Measurements from ENCODE around the gene RNASE4.
"Not testable (repeated sequence)": the region's sequence is repeated elsewhere in the genome, so short reads cannot be mapped to it uniquely, and the experiment has no call there.

Gene RNASE4

GRCh38 chr14:20698934-20699333 is 14.6 kb downstream of the RNASE4 start:
- DNase-seq (ENCODE audit: low read depth in 3 of 3) = no peak

- no peak for DNase-seq (ENCODE audit: low read depth in 3 of 3)
These were observed 15.6 kb downstream of the RNASE4 start for GRCh38 chr14:20699931-20700330.

GRCh38 chr14:20700965-20701364 is 16.6 kb downstream of the RNASE4 start:
- not testable (repeated sequence) for DNase-seq (ENCODE audit: low read depth in 3 of 3)

GRCh38 chr14:20706657-20707355 is 22.4 kb downstream of the RNASE4 start:
- no peak for DNase-seq (ENCODE audit: low read depth in 3 of 3)

GRCh38 chr14:20707622-20708021 is 23.3 kb downstream of the RNASE4 start:
- no peak for DNase-seq (ENCODE audit: low read depth in 3 of 3)

GRCh38 chr14:20711261-20711660 is 26.9 kb downstream of the RNASE4 start:
- no peak for DNase-seq (ENCODE audit: low read depth in 3 of 3)

- DNase-seq (ENCODE audit: low read depth in 3 of 3) = no peak
These were observed 27.3 kb downstream of the RNASE4 start for GRCh38 chr14:20711685-20712084.

- no peak for DNase-seq (ENCODE audit: low read depth in 3 of 3)
These were observed 28.5 kb downstream of the RNASE4 start for GRCh38 chr14:20712904-20713303.

- DNase-seq (ENCODE audit: low read depth in 3 of 3) = no peak
These were observed 30.4 kb downstream of the RNASE4 start for GRCh38 chr14:20714593-20715250.

- DNase-seq (ENCODE audit: low read depth in 3 of 3) = no peak
These were observed 35.4 kb downstream of the RNASE4 start for GRCh38 chr14:20719777-20720176.

GRCh38 chr14:20720741-20721140 is 36.4 kb downstream of the RNASE4 start:
- no peak for DNase-seq (ENCODE audit: low read depth in 3 of 3)

- DNase-seq (ENCODE audit: low read depth in 3 of 3) = no peak
These were observed 37.7 kb downstream of the RNASE4 start for GRCh38 chr14:20722016-20722415.

GRCh38 chr14:20723488-20723887 is 39.1 kb downstream of the RNASE4 start:
- no peak for DNase-seq (ENCODE audit: low read depth in 3 of 3)

GRCh38 chr14:20726121-20726520 is 41.8 kb downstream of the RNASE4 start:
- DNase-seq (ENCODE audit: low read depth in 3 of 3) = not testable (repeated sequence)

GRCh38 chr14:20726531-20726930 is 42.2 kb downstream of the RNASE4 start:
- no peak for DNase-seq (ENCODE audit: low read depth in 3 of 3)

GRCh38 chr14:20730891-20731290 is 46.5 kb downstream of the RNASE4 start:
- no peak for DNase-seq (ENCODE audit: low read depth in 3 of 3)

- no peak for DNase-seq (ENCODE audit: low read depth in 3 of 3)
These were observed 48.1 kb downstream of the RNASE4 start for GRCh38 chr14:20732477-20732876.

- DNase-seq (ENCODE audit: low read depth in 3 of 3) = no peak
These were observed 48.7 kb downstream of the RNASE4 start for GRCh38 chr14:20732979-20733635.

- no peak for DNase-seq (ENCODE audit: low read depth in 3 of 3)
These were observed 49.5 kb downstream of the RNASE4 start for GRCh38 chr14:20733684-20734429.

GRCh38 chr14:20734430-20734806 is 50.1 kb downstream of the RNASE4 start:
- DNase-seq (ENCODE audit: low read depth in 3 of 3) = no peak

GRCh38 chr14:20738292-20738691 is 53.9 kb downstream of the RNASE4 start:
- not testable (repeated sequence) for DNase-seq (ENCODE audit: low read depth in 3 of 3)

- DNase-seq (ENCODE audit: low read depth in 3 of 3) = no peak
These were observed 57.8 kb downstream of the RNASE4 start for GRCh38 chr14:20742132-20742531.

Measured in stimulated activated CD4-positive, alpha-beta T cell treated with anti-CD3 and anti-CD28 coated beads, TNF-alpha, amount 100 ng/mL, for 24 hours (primary cell).